Esophagus mucosa (tissue), 1 donor: ENCODE results near the gene RETSAT. TPM values are rescaled to one million over a fixed set of nuclear protein-coding genes. Genes with fewer than 3 reads are reported as not detected.
"Not testable (repeated sequence)": the region's sequence is repeated elsewhere in the genome, so short reads cannot be mapped to it uniquely, and the experiment has no call there.

Experiments
- ATAC-seq: fragments of 200-7000 bp; cut with Tn5 transposase; one replicate; pipeline ENCODE4 v1.9.1; 2020
- total RNA-seq: library from RNA; stranded (reverse); gene quantifications from one replicate; pipeline ENCODE4 v1.2.4, GENCODE V29; 2023
- donor health status: DM: yes; HTN: yes; CAD: no.

The RETSAT gene
- total RNA-seq, 1 donor from 2014 or later, result 77.9 TPM

GRCh38 chr2:85378257-85378656 is 23.9 kb upstream of the RETSAT start:
- ATAC-seq, result no peak

DNA sequence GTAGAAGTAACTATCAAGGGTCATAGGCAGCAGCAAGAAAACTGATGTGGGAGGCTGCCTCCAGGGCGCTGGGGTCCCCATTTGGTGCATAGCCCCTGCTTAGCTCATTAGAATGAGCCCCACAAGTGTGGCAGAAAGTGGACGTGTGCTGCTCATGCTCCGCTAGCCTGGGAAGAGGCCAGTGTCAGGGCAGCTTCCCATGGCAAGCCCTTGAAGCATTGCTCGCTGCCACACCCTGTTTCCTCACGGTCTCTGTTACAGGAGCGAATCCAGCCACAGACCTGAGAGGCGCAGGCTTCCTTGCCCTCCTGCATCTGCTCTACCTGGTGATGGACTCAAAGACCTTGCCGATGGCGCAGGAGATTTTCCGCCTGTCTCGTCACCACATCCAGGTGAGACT is 22.8 kb upstream of the RETSAT start:
- peak; percentile 71 for ATAC-seq

GRCh38 chr2:85376291-85377065 is 22.1 kb upstream of the RETSAT start:
- ATAC-seq, result no peak

GRCh38 chr2:85371045-85371444 is 16.7 kb upstream of the RETSAT start:
- no peak for ATAC-seq

DNA sequence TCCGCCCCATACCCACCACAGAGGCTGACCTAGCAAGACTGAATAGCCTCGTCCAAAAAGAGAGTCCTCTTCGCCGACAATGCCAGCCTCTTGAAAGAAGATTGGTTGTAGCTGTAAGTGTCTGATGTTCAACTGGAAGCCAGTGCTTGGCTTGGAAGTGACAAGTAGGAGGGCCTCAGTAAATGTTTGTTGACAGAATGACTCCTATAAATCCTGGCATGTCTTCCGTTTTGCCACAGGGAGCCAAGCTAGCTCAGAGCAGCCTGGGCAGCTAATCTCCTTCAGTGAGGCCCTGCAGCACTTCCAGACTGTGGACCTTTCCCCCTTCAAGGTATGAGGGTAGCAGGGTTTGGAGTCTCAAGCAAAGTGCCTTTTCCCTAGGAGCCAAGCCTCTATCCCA is 15.2 kb upstream of the RETSAT start:
- peak; percentile 13 for ATAC-seq

DNA sequence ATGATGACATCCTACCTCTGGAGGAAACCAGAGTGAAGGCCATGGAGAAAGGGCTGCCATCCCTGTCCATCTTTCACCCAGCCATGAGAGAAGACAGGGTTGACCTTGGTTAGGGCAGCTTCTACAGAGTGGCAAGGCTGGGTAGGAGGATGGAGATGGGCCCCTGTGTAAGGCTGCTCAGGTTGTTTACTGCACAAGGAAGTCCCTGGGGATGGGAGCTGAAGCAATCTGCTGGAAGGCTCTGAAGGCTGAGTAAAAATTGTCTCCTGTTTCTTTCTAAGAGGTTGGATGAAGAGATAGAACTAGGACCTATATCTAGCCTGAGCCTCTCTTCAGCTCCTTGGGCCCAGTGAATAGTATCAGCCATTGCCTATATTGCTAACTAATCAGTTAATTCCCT is 14.6 kb upstream of the RETSAT start:
- ATAC-seq, result no peak

DNA sequence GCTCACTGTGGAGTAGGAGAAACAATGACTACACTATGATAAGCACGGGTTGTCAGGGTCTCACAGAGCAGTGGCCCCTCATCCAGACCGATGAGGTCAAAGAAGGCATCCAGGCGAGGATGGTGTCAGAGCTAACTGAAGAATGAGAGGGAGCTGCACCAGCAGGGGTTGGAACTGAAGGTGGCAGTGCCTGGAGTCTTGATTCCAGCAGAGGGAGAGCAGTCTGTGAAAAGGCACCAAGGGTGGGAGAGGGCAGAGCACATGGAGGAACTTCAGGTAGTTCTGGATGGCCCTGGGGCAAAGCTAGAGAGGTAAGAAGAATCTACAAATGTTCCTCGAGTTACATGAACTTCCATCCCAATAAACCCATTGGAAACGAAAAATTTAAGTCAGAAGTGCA is 12.9 kb upstream of the RETSAT start:
- ATAC-seq, result no peak

DNA sequence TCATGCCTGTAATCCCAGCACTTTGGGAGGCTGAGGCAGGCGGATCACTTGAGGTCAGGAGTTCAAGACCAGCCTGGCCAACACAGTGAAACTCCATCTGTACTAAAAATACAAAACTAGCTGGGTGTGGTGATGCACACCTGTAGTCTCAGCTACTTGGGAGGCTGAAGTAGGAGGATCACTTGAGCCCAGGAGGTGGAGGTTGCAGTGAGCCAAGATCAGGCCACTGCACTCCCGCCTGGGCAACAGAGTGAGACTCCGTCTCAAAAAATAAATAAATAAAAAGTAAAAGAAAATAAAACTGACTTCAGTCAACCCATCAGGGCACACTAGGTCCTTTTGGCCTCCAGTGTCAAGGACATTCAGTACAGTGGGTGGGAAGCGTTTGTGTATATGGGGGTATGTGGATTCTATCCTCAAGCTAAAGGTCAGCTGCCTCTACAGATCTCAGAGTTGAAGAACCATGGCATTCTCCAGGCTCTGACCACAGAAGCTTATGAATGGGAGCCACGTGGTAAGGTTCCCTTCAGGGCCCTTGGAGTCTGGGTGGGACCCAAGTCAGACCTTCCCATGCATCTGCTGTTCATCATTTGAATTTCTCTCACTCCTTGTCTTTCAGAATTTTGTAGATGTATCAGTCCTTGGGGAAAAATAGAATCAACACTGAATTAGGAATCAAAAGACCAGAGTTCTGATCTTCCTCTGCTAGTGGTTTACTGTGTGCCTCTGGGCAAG is 8.5 kb upstream of the RETSAT start:
- not testable (repeated sequence) for ATAC-seq

DNA sequence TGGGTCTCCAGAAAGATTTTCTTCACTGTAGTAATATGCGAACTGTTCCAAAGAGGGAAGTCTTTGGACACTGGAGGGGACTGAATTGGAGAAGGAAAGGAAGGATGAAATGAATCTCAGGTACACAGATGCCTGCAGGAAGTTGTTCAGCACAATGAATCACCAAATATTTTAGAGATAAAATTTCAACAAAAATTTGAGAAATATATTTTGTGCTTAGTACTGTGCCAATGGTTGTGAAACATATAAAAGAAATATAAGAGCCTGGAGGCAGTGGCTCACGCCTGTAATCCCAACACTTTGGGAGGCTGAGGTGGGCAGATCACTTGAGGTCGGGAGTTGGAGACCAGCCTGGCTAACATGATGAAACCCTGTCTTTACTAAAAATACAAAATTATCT is 3.4 kb upstream of the RETSAT start:
- ATAC-seq, result no peak

DNA sequence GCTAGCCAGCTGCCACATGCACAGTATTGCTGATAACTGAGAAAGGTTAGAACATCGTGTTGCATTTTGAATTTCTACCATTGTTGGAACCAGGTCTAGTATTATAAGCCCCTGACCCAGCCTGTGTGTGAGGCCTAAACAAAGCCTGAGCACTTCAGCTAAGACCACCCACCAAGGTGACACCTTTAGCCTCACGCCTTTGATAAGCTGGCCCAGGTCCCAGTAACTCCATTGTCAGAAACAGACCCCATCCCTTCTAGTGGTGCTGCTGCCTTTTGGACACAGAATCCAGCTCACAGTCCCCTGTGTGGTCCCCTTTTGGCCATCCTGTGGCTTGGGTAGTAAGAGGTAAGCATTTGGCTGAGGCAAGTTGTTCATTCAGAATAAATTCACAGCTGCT is 1.9 kb upstream of the RETSAT start:
- ATAC-seq, result no peak

DNA sequence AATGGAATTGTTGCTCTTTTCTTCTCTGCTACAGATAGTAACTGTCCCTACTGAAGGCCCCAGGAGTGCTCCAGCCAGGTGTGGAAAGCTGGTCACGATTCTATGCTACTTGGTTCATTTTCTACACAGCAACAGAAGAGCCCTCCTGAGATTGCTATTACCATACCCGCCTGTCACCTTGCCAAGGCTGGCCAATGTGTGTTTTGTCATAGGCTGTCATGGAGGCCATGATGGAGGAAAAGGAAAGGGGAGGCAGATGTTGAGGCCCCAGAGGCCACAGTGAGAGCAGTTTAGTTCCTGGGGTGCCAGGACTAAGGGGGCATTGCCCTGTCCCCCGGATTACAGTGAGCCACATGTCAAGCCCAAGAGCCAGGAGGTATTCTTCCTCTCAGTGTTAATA is 1.2 kb upstream of the RETSAT start:
- no peak for ATAC-seq

DNA sequence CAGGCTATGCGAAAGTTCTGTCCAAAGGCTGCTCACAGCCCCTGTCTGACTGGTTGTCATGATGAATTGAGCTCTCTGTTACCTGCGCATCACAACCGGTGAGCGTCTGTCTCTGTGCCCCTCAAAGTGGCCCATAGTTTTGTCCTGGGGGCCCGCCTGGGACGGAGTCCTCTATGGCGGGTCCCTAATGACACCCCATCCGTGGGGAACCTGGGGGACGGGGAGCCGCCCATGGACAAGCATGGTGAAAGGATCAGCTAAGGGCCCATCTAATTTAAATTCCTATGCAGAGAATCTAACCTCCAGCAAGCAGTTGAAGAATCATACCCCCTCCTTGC is 714 bp upstream of the RETSAT start:
- no peak for ATAC-seq

DNA sequence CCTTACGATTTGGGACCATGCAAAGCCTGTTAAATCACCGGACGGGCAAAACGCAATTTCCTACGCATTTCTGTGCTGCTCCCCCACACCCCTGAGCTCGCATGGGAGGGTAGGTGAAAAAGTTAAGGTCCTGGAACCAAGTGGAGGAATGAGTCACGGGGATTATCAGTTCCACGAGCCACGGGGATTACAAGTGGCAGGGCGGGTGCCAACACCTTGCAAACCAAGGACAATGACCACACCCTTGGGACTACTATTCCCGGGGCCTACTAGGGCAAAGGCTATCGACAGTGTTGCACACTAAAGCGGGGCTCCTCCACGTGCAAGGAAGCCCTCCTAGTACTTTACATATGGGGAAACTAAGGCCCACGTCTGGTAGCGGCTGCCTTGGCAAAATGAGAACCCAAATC is 447 bp downstream of the RETSAT start:
- ATAC-seq, result peak; percentile 85

DNA sequence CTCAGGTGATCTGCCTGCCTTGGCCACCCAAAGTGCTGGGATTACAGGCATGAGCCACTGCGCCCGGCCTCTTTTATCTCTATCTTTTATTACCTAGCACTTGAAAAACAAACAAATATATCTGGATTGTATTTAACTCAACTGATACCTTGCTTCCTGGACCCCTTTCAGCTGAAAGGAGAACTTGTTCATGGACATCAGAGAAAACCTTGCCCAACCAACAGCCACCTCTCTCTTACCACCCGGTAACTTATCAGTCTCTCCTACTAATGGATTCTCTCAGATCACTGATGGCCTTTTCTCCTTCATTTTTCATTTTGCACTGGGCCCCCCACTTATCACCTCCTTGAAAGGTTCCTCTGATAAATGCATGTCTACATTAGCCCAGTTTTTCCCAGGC is 6.7 kb downstream of the RETSAT start:
- no peak for ATAC-seq

- no peak for ATAC-seq
These were observed 9.9 kb downstream of the RETSAT start for GRCh38 chr2:85344356-85344954.

DNA sequence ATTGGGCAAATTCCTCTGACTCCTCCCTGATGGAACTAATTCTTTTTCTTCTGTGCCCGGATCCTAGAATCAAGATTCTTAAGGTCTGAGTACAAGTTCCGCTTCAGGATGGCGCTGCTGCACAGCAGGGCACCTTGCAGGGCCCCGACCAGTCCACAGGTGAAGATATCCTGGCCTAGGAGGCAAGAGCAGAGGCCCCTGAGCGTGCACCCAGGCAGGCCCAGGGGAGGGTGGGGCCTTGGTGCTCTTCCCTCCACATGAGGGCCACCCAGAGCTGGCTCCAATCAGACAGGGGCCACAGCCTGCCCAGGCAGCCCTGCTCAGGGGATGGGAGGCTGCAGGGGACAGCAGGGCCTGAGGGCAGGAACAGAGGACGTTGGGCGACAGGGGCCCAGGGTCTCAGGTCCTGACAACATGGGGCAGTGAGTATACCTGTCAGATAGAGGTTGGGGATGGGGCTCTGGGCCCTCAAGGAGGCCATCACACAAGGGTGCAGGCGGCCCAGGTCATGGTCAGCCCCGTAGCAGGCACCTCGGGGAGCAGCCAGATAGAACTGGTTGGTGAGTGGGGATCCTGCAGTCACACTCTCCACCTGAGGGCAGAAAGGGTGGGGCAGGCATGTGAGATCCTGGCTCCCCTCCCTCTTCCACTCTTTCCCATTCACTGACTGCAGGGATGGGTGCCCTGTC is 11.0 kb downstream of the RETSAT start:
- ATAC-seq, result peak; percentile 44

DNA sequence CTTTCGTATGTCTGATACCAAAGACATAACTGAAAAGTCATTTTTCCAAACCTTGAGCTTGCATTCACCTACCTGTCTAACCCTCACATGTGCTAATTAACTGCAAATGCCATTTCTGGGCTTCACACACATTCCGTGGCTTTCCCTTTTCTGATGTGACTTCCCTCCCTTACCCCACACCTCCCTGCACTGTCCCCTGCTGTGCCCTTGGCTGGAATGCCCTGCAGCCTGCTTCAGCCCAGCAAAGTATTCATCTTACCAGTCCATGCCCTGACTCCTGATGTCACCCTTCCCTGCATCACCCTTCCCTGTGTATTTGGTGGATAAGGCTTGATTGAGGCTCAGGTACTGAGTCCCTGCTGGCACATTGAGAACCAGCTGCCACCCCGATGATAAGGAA is 12.2 kb downstream of the RETSAT start:
- ATAC-seq, result no peak

GRCh38 chr2:85341269-85342029 is 12.9 kb downstream of the RETSAT start:
- no peak for ATAC-seq

GRCh38 chr2:85340034-85340892 is 14.1 kb downstream of the RETSAT start:
- no peak for ATAC-seq

GRCh38 chr2:85334928-85335327 is 19.4 kb downstream of the RETSAT start:
- no peak for ATAC-seq

- not testable (repeated sequence) for ATAC-seq
These were observed 20.5 kb downstream of the RETSAT start for GRCh38 chr2:85333877-85334276.
